Gastroesophageal sphincter (tissue), 3 donors: Measurements from ENCODE around the gene RABGEF1.

Experiments
- EP300 ChIP-seq: sonication (generic); formaldehyde crosslinking; IDR thresholded peaks from one replicate; pipeline ENCODE4 v1.6.1; 2017; ENCODE audit warnings: antibody characterized with exemption, mild to moderate bottlenecking
- POLR2A ChIP-seq, 2 donors: fragments of 450-650 bp; IDR thresholded peaks; one replicate each; pipeline ENCODE4 v1.6.1; 2017; ENCODE audit warnings: antibody characterized with exemption in 2 of 2, mild to moderate bottlenecking in 2 of 2, moderate library complexity in 1 of 2
- POLR2AphosphoS5 ChIP-seq: sonication (generic); formaldehyde crosslinking; IDR thresholded peaks from one replicate; pipeline ENCODE4 v1.6.1; 2017; ENCODE audit warnings: antibody characterized with exemption
- TF ChIP-seq, protein P1 (sequence below), 4 experiments: fragments of 200-600 bp in 2 of 4; fragments of 450-650 bp in 2 of 4; sonication (generic) in 1 of 4; IDR thresholded peaks; one replicate each; pipeline ENCODE4 v1.5.1; 2017 to 2019; ENCODE audit warnings: antibody characterized with exemption in 4 of 4, mild to moderate bottlenecking in 2 of 4, moderate library complexity in 2 of 4

GRCh38 chr7:66694286-66694685 is 46.2 kb upstream of the RABGEF1 start:
- TF ChIP-seq EP300 (no peak), POLR2AphosphoS5 (no peak), POLR2A (IDR thresholded peaks at IDR 0.05) (no peak)
- TF ChIP-seq, protein P1, sequence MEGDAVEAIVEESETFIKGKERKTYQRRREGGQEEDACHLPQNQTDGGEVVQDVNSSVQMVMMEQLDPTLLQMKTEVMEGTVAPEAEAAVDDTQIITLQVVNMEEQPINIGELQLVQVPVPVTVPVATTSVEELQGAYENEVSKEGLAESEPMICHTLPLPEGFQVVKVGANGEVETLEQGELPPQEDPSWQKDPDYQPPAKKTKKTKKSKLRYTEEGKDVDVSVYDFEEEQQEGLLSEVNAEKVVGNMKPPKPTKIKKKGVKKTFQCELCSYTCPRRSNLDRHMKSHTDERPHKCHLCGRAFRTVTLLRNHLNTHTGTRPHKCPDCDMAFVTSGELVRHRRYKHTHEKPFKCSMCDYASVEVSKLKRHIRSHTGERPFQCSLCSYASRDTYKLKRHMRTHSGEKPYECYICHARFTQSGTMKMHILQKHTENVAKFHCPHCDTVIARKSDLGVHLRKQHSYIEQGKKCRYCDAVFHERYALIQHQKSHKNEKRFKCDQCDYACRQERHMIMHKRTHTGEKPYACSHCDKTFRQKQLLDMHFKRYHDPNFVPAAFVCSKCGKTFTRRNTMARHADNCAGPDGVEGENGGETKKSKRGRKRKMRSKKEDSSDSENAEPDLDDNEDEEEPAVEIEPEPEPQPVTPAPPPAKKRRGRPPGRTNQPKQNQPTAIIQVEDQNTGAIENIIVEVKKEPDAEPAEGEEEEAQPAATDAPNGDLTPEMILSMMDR (IDR thresholded peaks at IDR 0.05): no peak
